HG02840 (cell line): ENCODE data around the gene NPEPPS.
"Not testable (repeated sequence)": the region's sequence is repeated elsewhere in the genome, so short reads cannot be mapped to it uniquely, and the experiment has no call there.

ENCODE experiments used
- ATAC-seq: cut with Tn5 transposase; IDR thresholded peaks from one replicate; pipeline ENCODE4 v1.9.1; 2021; ENCODE audit warnings: mild to moderate bottlenecking, moderate library complexity, moderate number of reproducible peaks; ENCODE audit not compliant: unreplicated experiment, low FRiP score

Gene NPEPPS

DNA sequence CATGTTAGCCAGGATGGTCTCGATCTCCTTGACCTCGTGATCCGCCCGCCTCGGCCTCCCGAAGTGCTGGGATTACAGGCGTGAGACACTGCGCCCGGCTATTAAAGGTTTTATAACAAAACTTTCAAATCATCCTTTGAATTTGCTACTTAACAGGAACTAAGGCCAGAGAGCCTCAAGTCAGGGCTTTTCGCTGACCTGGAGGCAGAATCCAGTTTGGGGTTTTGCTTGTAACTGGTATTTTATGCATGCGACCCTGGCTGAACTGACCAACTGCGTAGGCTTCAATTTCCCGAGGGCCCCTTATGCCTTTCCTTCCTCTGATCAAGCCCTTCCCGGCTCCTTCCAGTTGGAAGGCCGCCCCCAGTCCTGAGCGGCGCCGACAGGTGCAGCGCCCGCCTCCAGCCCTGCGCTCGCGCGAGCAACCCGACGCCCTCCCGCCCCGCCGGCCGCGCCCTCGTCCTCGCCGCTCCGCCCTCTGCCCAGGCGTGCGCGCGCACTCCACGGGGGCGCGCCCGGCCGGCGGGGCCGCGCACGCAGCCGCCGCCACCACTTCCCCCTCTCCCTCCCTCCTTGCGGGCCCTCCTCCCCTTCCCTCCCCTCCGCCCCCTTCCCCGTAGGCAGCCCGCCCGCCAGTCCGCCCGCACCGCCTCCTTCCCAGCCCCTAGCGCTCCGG lies at the start of gene NPEPPS:
Gene NPEPPS (plus strand): TSS at position 552 of the 676 bp plus-strand sequence. CDS start 193 bp downstream, outside the sequence.
- peak; percentile 67 for ATAC-seq

- not testable (repeated sequence) for ATAC-seq
Observed at GRCh38 chr17:47491841-47492212, 39.1 kb upstream of the NPEPPS start.

- not testable (repeated sequence) for ATAC-seq
Observed at GRCh38 chr17:47499074-47499473, 31.8 kb upstream of the NPEPPS start.

- ATAC-seq = not testable (repeated sequence)
Observed at GRCh38 chr17:47499494-47499893, 31.4 kb upstream of the NPEPPS start.

GRCh38 chr17:47500620-47501019 lies 30.3 kb upstream of the NPEPPS start:
- not testable (repeated sequence) for ATAC-seq

GRCh38 chr17:47502122-47502731 lies 28.7 kb upstream of the NPEPPS start:
- ATAC-seq = not testable (repeated sequence)

- not testable (repeated sequence) for ATAC-seq
Observed at GRCh38 chr17:47502776-47503455, 28.0 kb upstream of the NPEPPS start.

DNA sequence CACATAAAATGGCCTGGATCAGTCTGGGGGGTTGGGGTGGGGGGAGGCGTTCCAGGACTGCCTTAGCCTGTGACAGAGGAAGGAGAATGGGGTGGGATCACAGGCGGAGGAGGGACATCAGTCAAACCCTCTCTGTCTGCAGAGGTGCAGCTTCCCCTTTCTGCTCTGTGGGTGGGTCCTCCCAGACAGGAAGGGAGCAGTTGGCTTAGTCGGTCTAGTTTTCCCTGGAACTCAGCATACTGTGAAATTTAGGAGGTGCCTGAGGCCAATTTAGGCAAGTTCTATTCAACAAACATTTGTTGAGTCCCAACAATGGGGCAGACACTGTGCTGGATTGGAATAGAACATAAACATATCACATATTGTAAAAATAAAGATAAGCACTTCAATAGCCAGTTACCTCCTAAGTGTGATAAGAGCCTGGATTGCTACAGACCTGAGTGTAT lies 19.2 kb upstream of the NPEPPS start:
- ATAC-seq = not testable (repeated sequence)

DNA sequence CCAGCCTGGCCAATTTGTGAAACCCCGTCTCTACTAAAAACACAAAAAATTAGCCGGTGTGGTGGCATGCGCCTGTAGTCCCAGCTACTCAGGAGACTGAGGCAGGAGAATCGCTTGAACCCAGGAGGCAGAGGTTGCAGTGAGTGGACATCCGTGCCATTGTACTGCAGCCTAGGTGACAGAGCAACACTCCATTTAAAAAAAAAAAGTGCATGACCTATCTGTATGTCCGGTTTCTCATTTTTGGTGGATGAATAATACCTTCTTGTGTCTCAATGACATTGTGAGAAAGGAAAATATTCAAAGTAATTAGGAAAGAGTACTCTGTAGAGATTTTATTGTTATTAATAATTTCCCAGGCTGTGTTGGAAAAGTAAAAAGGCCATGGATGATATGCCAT lies 17.6 kb upstream of the NPEPPS start:
- ATAC-seq = not testable (repeated sequence)

- not testable (repeated sequence) for ATAC-seq
Observed at GRCh38 chr17:47518880-47519279, 12.0 kb upstream of the NPEPPS start.

DNA sequence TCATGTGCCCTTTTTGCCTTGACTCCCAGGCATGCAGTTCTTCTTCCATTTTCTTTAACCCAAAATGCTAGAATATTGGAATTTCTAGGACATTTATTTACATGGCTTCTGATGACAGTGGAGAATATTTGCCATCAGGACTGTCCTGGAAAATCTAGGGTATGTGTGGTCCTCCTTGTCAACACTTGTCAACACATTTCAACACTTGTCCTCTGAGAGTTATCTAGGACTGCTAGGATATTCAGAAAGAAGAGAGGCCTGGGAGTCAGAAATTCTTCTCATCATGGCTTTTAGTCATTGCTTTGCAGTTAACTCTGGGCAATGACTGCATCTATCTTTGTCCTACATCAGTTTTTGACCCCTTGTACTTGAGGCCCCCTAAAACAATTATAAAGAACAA lies 11.5 kb upstream of the NPEPPS start:
- ATAC-seq = not testable (repeated sequence)

GRCh38 chr17:47520279-47520678 lies 10.6 kb upstream of the NPEPPS start:
- ATAC-seq = not testable (repeated sequence)

DNA sequence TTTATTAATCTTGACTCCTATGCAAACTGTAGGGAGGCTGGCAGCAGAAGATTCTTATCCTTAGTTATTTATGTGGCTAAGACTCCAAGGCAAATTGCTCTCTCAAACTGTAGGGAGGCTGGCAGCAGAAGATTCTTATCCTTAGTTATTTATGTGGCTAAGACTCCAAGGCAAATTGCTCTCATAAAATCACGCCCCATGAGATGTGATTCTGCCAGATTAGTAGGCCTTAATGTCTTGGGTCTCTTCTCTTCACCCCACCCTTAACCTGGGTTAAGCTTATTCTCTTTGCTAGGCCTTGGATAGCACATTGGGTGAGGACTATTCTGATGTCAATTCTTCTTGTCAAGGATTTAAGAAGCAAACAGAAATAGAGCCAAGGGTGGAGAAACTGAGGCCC lies 9.5 kb upstream of the NPEPPS start:
- not testable (repeated sequence) for ATAC-seq

DNA sequence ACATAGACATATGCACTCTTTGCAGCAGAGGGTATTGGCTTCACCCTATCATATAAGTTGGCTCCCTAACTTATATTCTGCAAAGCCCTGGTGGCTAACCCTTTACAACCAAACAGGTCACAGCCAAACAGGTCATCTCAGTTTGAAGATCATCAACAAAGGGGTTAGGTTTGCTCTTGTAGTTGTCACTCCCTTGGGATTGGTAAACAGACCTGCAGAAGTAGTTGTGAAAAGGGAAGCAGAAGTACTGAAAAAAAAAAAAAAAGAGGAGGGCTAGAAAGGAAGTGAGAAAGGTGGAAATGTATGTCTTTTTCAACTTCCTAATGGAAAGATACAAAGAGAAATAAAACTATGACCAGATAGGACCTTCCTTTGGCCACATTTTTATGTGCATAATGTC lies 8.6 kb upstream of the NPEPPS start:
- ATAC-seq = not testable (repeated sequence)

DNA sequence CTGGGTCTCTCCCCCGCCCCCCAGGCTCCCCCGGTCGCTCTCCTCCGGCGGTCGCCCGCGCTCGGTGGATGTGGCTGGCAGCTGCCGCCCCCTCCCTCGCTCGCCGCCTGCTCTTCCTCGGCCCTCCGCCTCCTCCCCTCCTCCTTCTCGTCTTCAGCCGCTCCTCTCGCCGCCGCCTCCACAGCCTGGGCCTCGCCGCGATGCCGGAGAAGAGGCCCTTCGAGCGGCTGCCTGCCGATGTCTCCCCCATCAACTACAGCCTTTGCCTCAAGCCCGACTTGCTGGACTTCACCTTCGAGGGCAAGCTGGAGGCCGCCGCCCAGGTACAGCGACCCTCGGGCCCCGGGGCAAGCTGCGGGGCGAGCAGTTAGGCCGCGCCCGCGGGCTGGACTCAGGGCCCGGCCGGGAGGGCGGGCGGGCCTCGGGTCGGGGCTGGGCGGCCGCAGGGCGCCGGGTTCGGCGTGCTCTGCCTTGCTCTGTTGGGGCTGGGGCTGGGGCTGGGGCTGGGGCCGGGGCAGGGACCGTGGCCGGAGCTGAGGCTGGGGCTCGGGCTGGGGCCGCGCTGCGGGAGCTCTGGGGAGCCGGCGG lies 419 bp downstream of the NPEPPS start:
- peak; percentile 53 for ATAC-seq

DNA sequence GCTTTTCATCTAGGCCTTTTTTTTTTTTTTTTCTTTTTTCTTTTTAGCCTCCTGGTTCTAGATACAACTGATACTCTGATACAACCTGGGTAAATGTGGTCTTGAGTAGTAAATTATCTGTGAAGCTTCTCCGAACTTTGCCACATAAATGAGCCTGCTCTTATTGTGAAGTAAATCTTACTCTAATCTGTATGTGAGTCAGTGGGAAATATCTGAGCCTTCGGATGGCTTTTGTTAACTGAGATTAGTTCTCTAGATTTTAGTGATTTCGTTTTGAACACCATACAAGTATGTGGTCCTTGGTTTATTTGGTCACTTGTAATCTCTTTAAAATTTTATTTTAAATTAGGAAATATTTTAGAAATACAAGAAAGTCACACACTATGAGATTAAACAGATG lies 8.2 kb downstream of the NPEPPS start:
- ATAC-seq = not testable (repeated sequence)

DNA sequence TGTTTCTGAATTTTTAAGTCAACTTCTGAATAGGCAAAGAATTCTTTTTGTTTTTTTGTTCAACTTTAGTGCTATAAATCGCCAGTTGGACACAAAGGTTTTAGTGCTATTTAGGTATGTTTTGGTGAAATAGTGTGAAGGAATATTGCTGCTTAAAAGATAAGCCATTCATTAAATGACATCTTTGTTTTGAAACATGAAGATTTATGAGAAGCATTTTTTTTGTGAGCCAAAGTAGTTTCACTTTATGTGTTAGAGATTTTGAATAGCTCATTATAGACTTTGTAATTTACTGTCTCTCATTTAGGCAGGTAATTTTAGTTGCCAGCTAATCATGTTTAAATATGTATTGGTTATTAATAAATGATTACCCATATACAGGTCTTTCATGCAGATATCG lies 10.8 kb downstream of the NPEPPS start:
- not testable (repeated sequence) for ATAC-seq

GRCh38 chr17:47544327-47544726 lies 13.4 kb downstream of the NPEPPS start:
- ATAC-seq = not testable (repeated sequence)

DNA sequence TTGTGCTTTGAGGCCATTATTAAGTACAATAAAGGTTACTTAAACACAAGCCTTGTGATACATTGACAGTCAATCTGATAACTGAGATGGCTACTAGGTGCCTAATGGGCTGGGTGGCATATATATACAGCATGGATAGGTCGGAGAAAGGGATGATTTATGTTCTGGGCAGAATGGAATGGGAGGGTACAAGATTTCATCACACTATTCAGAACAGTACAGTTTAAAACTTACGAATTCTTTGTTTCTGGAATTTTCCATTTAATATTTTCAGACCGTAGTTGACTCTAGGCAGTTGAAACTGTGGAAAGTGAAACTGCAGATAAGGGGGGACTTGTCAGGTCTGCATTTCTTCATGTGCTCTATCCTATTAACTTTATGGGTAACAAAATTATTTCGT lies 23.8 kb downstream of the NPEPPS start:
- ATAC-seq = not testable (repeated sequence)

- not testable (repeated sequence) for ATAC-seq
Observed at GRCh38 chr17:47556108-47556507, 25.2 kb downstream of the NPEPPS start.

- ATAC-seq = not testable (repeated sequence)
Observed at GRCh38 chr17:47560517-47561043, 29.7 kb downstream of the NPEPPS start.
